ENCODE data around the gene TBC1D22A. TPM values are rescaled to one million over a fixed set of nuclear protein-coding genes. Genes with fewer than 3 reads are reported as not detected.

Gene TBC1D22A
- total RNA-seq, 1 experiment from 2014 or later: 20.9 TPM

- Histone ChIP-seq H3K36me3 (ENCODE audit: control insufficient read depth in 1 of 2, insufficient read depth in 2 of 2, low read length in 2 of 2) (peaks cover 0 to 3% of the 10 kb centered on the region in 2 experiments; a peak in 1 of 4 replicates), H2AFZ (ENCODE audit: low read depth, low read length, poor library complexity, severe bottlenecking) (no peak overlapping the region), H3K9me2 (ENCODE audit: insufficient read depth) (no peaks in the 10 kb centered on the region), H3K4me1 (ENCODE audit: control insufficient read depth in 1 of 2, insufficient read depth in 2 of 2, low read length in 2 of 2) (no peaks in the 10 kb centered on the region), H3K27me3 (ENCODE audit: insufficient read depth, low read length) (no peaks in the 10 kb centered on the region), H4K20me1 (ENCODE audit: insufficient read depth) (no peaks in the 10 kb centered on the region), H3K27ac (ENCODE audit: low read depth, low read length) (no peak overlapping the region), H3K79me2 (ENCODE audit: insufficient read depth, low read length) (no peaks in the 10 kb centered on the region), H3K9ac (ENCODE audit: low read length) (no peak overlapping the region), H3K9me3 (ENCODE audit: control insufficient read depth in 1 of 2, insufficient read depth in 1 of 2, low read depth in 1 of 2, low read length in 2 of 2) (no peaks in the 10 kb centered on the region), H3K4me2 (ENCODE audit: low read length) (no peak overlapping the region), H3K4me3 (replicated peaks in 1 of 2; ENCODE audit: low read depth in 1 of 2, low read length in 2 of 2) (no peak overlapping the region)
- ChIA-PET CTCF (no interaction called here), POLR2A (no interaction called here), RAD21 (ENCODE audit: low non-redundant PET in 1 of 2, low total read pairs in 2 of 2, uncharacterized antibody in 2 of 2, unreplicated experiment in 2 of 2) (no interaction called here)
- ATAC-seq (no peak), DNase-seq (ENCODE audit: low read depth, low spot score) (no peak)
- TF ChIP-seq, protein P1, sequence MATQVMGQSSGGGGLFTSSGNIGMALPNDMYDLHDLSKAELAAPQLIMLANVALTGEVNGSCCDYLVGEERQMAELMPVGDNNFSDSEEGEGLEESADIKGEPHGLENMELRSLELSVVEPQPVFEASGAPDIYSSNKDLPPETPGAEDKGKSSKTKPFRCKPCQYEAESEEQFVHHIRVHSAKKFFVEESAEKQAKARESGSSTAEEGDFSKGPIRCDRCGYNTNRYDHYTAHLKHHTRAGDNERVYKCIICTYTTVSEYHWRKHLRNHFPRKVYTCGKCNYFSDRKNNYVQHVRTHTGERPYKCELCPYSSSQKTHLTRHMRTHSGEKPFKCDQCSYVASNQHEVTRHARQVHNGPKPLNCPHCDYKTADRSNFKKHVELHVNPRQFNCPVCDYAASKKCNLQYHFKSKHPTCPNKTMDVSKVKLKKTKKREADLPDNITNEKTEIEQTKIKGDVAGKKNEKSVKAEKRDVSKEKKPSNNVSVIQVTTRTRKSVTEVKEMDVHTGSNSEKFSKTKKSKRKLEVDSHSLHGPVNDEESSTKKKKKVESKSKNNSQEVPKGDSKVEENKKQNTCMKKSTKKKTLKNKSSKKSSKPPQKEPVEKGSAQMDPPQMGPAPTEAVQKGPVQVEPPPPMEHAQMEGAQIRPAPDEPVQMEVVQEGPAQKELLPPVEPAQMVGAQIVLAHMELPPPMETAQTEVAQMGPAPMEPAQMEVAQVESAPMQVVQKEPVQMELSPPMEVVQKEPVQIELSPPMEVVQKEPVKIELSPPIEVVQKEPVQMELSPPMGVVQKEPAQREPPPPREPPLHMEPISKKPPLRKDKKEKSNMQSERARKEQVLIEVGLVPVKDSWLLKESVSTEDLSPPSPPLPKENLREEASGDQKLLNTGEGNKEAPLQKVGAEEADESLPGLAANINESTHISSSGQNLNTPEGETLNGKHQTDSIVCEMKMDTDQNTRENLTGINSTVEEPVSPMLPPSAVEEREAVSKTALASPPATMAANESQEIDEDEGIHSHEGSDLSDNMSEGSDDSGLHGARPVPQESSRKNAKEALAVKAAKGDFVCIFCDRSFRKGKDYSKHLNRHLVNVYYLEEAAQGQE (IDR thresholded peaks at IDR 0.05; ENCODE audit: low read depth): no peak
- TF ChIP-seq ZFX (IDR thresholded peaks at IDR 0.05) (no peak), EGR1 (IDR thresholded peaks at IDR 0.05; ENCODE audit: low read depth) (no peak), RAD21 (IDR thresholded peaks at IDR 0.05; ENCODE audit: low read depth) (no peak), POLR2AphosphoS5 (IDR thresholded peaks at IDR 0.05; ENCODE audit: low read depth, low read length) (no peak), SIN3A (IDR thresholded peaks at IDR 0.05; ENCODE audit: low read depth) (no peak), EZH2phosphoT487 (IDR thresholded peaks at IDR 0.05; ENCODE audit: borderline replicate concordance) (no peak), TCF7L2 (IDR thresholded peaks at IDR 0.05; ENCODE audit: borderline replicate concordance, extremely low read depth, insufficient read depth, insufficient read length) (no peak), POLR2A (IDR thresholded peaks at IDR 0.05; ENCODE audit: borderline replicate concordance, extremely low read depth, insufficient read depth, insufficient read length) (no peak), ZNF274 (IDR thresholded peaks at IDR 0.05; ENCODE audit: low read depth, low read length) (no peak)
- TF ChIP-seq, protein P2, sequence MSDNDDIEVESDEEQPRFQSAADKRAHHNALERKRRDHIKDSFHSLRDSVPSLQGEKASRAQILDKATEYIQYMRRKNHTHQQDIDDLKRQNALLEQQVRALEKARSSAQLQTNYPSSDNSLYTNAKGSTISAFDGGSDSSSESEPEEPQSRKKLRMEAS (IDR thresholded peaks at IDR 0.05): no peak
- TF ChIP-seq, protein P3, sequence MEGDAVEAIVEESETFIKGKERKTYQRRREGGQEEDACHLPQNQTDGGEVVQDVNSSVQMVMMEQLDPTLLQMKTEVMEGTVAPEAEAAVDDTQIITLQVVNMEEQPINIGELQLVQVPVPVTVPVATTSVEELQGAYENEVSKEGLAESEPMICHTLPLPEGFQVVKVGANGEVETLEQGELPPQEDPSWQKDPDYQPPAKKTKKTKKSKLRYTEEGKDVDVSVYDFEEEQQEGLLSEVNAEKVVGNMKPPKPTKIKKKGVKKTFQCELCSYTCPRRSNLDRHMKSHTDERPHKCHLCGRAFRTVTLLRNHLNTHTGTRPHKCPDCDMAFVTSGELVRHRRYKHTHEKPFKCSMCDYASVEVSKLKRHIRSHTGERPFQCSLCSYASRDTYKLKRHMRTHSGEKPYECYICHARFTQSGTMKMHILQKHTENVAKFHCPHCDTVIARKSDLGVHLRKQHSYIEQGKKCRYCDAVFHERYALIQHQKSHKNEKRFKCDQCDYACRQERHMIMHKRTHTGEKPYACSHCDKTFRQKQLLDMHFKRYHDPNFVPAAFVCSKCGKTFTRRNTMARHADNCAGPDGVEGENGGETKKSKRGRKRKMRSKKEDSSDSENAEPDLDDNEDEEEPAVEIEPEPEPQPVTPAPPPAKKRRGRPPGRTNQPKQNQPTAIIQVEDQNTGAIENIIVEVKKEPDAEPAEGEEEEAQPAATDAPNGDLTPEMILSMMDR (IDR thresholded peaks at IDR 0.05 in 2 of 3, conservative IDR thresholded peaks at IDR 0.05 in 1 of 3; ENCODE audit: borderline replicate concordance in 1 of 3, insufficient read depth in 1 of 3, low read depth in 2 of 3, low read length in 2 of 3): no peak
- BruUV-seq (replicated peaks): no TSS peak
- intact Hi-C loops (cut with micrococcal nuclease): no loop called here
Measured at GRCh38 chr22:46893281-46894020, 131.0 kb downstream of the TBC1D22A start.
